ENCODE measurements around the gene HGF. TPM values are rescaled to one million over a fixed set of nuclear protein-coding genes. Genes with fewer than 3 reads are reported as not detected.

The HGF gene
- total and polyA plus RNA-seq, 2 of the 8 experiments (the other 6 are each of a cell fraction or from before 2014, with no cell fraction given) = 0.05 to 0.60 TPM

- CTCF ChIA-PET (ENCODE audit: partially characterized antibody) = interaction anchor here (0.7 to 1.1 kb wide), 2 partner anchors 55 to 1658 kb away, joined by 3 to 4 read pairs; no protein-coding TSS in a partner anchor
- TF ChIP-seq CHD7 (IDR thresholded peaks at IDR 0.05; ENCODE audit: insufficient replicate concordance, low read length) = no peak
Measured at GRCh38 chr7:81744389-81744788, 25.5 kb downstream of the HGF start.

More at GRCh38 chr7:81744389-81744788, 25.5 kb downstream of the HGF start:
- H3K79me2 ChIP-seq (ENCODE audit: control insufficient read depth in 1 of 2, insufficient read depth in 2 of 2, low read length in 2 of 2) = no peaks in the 10 kb centered on the region
- H2BK15ac ChIP-seq (ENCODE audit: low read length) = no peak overlapping the region
- no peak overlapping the region for H2BK120ac ChIP-seq (replicated peaks; ENCODE audit: low read depth, low read length)
- H3K4me1 ChIP-seq (replicated peaks in 1 of 4; ENCODE audit: control insufficient read depth in 3 of 4, insufficient read depth in 4 of 4, low read length in 3 of 4) = peaks cover 0 to 2% (median 0%) of the 10 kb centered on the region in 4 experiments; a peak in 1 of 7 replicates
- H3K27me3 ChIP-seq (replicated peaks in 1 of 4; ENCODE audit: control insufficient read depth in 3 of 4, extremely low read depth in 1 of 4, insufficient read depth in 3 of 4, low read length in 3 of 4) = no peaks in the 10 kb centered on the region
- FAIRE-seq (peak; percentile 42), DNase-seq (ENCODE audit: low read depth in 1 of 2, low spot score in 2 of 2) (no peak)
- H2BK12ac ChIP-seq (ENCODE audit: low read depth, low read length) = no peak overlapping the region
- no peak overlapping the region for H2BK5ac ChIP-seq (ENCODE audit: low read depth, low read length)
- no peak overlapping the region for H3K4me3 ChIP-seq (ENCODE audit: extremely low read depth in 1 of 4, insufficient read depth in 2 of 4, low read depth in 3 of 4, low read length in 4 of 4)
- no peaks in the 10 kb centered on the region for H4K20me1 ChIP-seq (replicated peaks in 1 of 2; ENCODE audit: control insufficient read depth in 1 of 2, insufficient read depth in 2 of 2, low read length in 2 of 2)
- H3K4me2 ChIP-seq (ENCODE audit: insufficient read depth in 1 of 2, low read depth in 2 of 2, low read length in 2 of 2) = no peak overlapping the region
- H2AK5ac ChIP-seq (ENCODE audit: low read depth, low read length) = no peak overlapping the region
- H4K8ac ChIP-seq (ENCODE audit: extremely low read depth, insufficient read depth, low read length) = no peak overlapping the region
- no peaks in the 10 kb centered on the region for H3K23me2 ChIP-seq (ENCODE audit: low read depth, low read length)
- H2BK20ac ChIP-seq (ENCODE audit: low read length) = no peak overlapping the region
- H3K56ac ChIP-seq (replicated peaks; ENCODE audit: insufficient read length, low read depth, low read length) = no peak overlapping the region
- H3K9me3 ChIP-seq (ENCODE audit: insufficient read depth in 2 of 2, low read depth in 1 of 2, low read length in 1 of 2) = no peaks in the 10 kb centered on the region
- no peak overlapping the region for H3K14ac ChIP-seq (ENCODE audit: insufficient read length)
- H3K18ac ChIP-seq (ENCODE audit: extremely low read depth, low read length) = no peak overlapping the region
- H3K4ac ChIP-seq (replicated peaks; ENCODE audit: insufficient read length, low read depth, low read length) = no peak overlapping the region
- no peak overlapping the region for H4K91ac ChIP-seq (replicated peaks; ENCODE audit: insufficient read length, low read length)
- no peak overlapping the region for H2AFZ ChIP-seq (ENCODE audit: low read length)
- no peak overlapping the region for H3K9ac ChIP-seq (replicated peaks in 1 of 4; ENCODE audit: extremely low read depth in 1 of 4, low read depth in 3 of 4, low read length in 3 of 4)
- H3K23ac ChIP-seq (ENCODE audit: insufficient read length) = no peak overlapping the region
- no peaks in the 10 kb centered on the region for H3K79me1 ChIP-seq (ENCODE audit: low read depth, low read length)
- no peak overlapping the region for H3K27ac ChIP-seq (ENCODE audit: low read depth, low read length)
- no peak overlapping the region for H4K5ac ChIP-seq (ENCODE audit: insufficient read length, low read depth, low read length)
- no peaks in the 10 kb centered on the region for H3K36me3 ChIP-seq (ENCODE audit: control insufficient read depth in 2 of 4, insufficient read depth in 4 of 4, low read length in 3 of 4)
- POLR2A ChIA-PET (ENCODE audit: partially characterized antibody) = no interaction called here
